Stimulated activated CD4-positive, alpha-beta T cell treated with anti-CD3 and anti-CD28 coated beads, Interleukin-4, amount 100 ng/mL, for 1 hour (primary cell): Measurements from ENCODE around the gene HIRA.

Experiments used
- DNase-seq: peaks from one replicate; pipeline ENCODE4 v3.0.0-alpha.2; 2020

The HIRA gene

GRCh38 chr22:19431649-19432132, at the start of gene HIRA:
Gene HIRA (minus strand): TSS chr22:19431733. CDS start chr22:19431476, 257 bp downstream.
- peak; percentile 88 for DNase-seq

- DNase-seq, result no peak
These were observed 49.3 kb upstream of the HIRA start for GRCh38 chr22:19480789-19481188.

- no peak for DNase-seq
These were observed 48.6 kb upstream of the HIRA start for GRCh38 chr22:19480173-19480568.

- peak; percentile 91 for DNase-seq
These were observed 48.0 kb upstream of the HIRA start, which contains the start of gene CDC45 for GRCh38 chr22:19479355-19480172. Gene CDC45 (plus strand): TSS chr22:19479920. CDS start chr22:19479969, 49 bp downstream.

- DNase-seq, result peak; percentile 77
These were observed 47.4 kb upstream of the HIRA start, which contains the start of gene UFD1 for GRCh38 chr22:19478901-19479354. Gene UFD1 (minus strand): TSS chr22:19479193. CDS start chr22:19479085, 108 bp downstream.

GRCh38 chr22:19478045-19478900, 46.7 kb upstream of the HIRA start:
- no peak for DNase-seq

GRCh38 chr22:19477321-19478044, 46.0 kb upstream of the HIRA start:
- DNase-seq, result no peak

- no peak for DNase-seq
These were observed 44.5 kb upstream of the HIRA start for GRCh38 chr22:19476023-19476422.

GRCh38 chr22:19473578-19473977, 42.0 kb upstream of the HIRA start:
- DNase-seq, result no peak

GRCh38 chr22:19472233-19472632, 40.7 kb upstream of the HIRA start:
- DNase-seq, result no peak

- DNase-seq, result no peak
These were observed 40.0 kb upstream of the HIRA start for GRCh38 chr22:19471572-19471971.

GRCh38 chr22:19470010-19470409, 38.5 kb upstream of the HIRA start:
- DNase-seq, result no peak

GRCh38 chr22:19469421-19469820, 37.9 kb upstream of the HIRA start:
- DNase-seq, result no peak

- DNase-seq, result no peak
These were observed 36.4 kb upstream of the HIRA start for GRCh38 chr22:19467912-19468311.

- no peak for DNase-seq
These were observed 35.6 kb upstream of the HIRA start for GRCh38 chr22:19466848-19467752.

GRCh38 chr22:19466126-19466716, 34.7 kb upstream of the HIRA start:
- DNase-seq, result no peak

- DNase-seq, result no peak
These were observed 33.4 kb upstream of the HIRA start for GRCh38 chr22:19464975-19465374.

GRCh38 chr22:19464546-19464945, 33.0 kb upstream of the HIRA start:
- DNase-seq, result no peak

GRCh38 chr22:19463491-19464469, 32.2 kb upstream of the HIRA start:
- DNase-seq, result no peak

GRCh38 chr22:19463008-19463407, 31.5 kb upstream of the HIRA start:
- DNase-seq, result no peak
